H1 (cell line): ENCODE measurements around the gene FAM98A. TPM values are rescaled to one million over a fixed set of nuclear protein-coding genes. Genes with fewer than 3 reads are reported as not detected.
A peak's percentile ranks its signal among the peaks of the same experiment; 100 is the strongest.

Source experiments
- CTCF ChIA-PET: fragments of 300-600 bp; sonication (Branson Sonifier 250); formaldehyde crosslinking; loops from one replicate; lab custom pipeline; 2021; ENCODE audit not compliant: partially characterized antibody; lab: Charles Lee
- POLR2A ChIA-PET: fragments of 300-600 bp; sonication (Branson Sonifier 250); formaldehyde crosslinking; loops from one replicate; lab custom pipeline; 2021; ENCODE audit warnings: inconsistent platforms; ENCODE audit not compliant: partially characterized antibody; lab: Charles Lee
- DNase-seq, 2 experiments: peaks; one replicate each; pipeline versions ENCODE4 v3.0.0 to v3.0.0-alpha.2; 2010 to 2022; ENCODE audit warnings: low spot score in 2 of 2, low read depth in 1 of 2, mixed read lengths in 1 of 2
- FAIRE-seq: peaks from 2 replicates; lab custom pipeline; 2011; peaks lifted over from hg19 to GRCh38; lab: Jason Lieb, UNC
- H2AFZ ChIP-seq: 2 replicates; pipeline ENCODE4 v1.8.1; 2012; ENCODE audit warnings: low read length, inconsistent platforms
- H2AK5ac ChIP-seq: 2 replicates; pipeline ENCODE4 v1.6.1; 2013; ENCODE audit warnings: low read depth, low read length
- H2BK120ac ChIP-seq: replicated peaks from 2 replicates; pipeline ENCODE3; 2013; ENCODE audit warnings: low read depth, low read length, inconsistent platforms
- H2BK12ac ChIP-seq: 2 replicates; pipeline ENCODE4 v1.6.1; 2013; ENCODE audit warnings: low read depth, low read length
- H2BK15ac ChIP-seq: 2 replicates; pipeline ENCODE4 v1.6.1; 2013; ENCODE audit warnings: low read length
- H2BK20ac ChIP-seq: 2 replicates; pipeline ENCODE4 v1.6.1; 2013; ENCODE audit warnings: low read length
- H2BK5ac ChIP-seq: 2 replicates; pipeline ENCODE4 v1.6.1; 2013; ENCODE audit warnings: low read depth, low read length
- H3K14ac ChIP-seq: 2 replicates; pipeline ENCODE4 v1.6.1; 2013; ENCODE audit warnings: inconsistent platforms; ENCODE audit not compliant: insufficient read length
- H3K18ac ChIP-seq: 2 replicates; pipeline ENCODE4 v1.6.1; 2013; ENCODE audit warnings: low read length; ENCODE audit errors: extremely low read depth
- H3K23ac ChIP-seq: 2 replicates; pipeline ENCODE4 v1.6.1; 2013; ENCODE audit warnings: inconsistent platforms; ENCODE audit not compliant: insufficient read length
- H3K23me2 ChIP-seq: 2 replicates; pipeline ENCODE4 v1.6.1; 2013; ENCODE audit warnings: low read depth, low read length
- H3K27ac ChIP-seq: 2 replicates; pipeline ENCODE4 v1.6.1; 2011; ENCODE audit warnings: low read depth, low read length, inconsistent platforms
- H3K27me3 ChIP-seq, 4 experiments: replicated peaks in 1 of 4; 1 replicate in 1 of 4; 2 replicates in 3 of 4; pipeline versions ENCODE4 v1.6.1 to v1.8.1; 2011 to 2013; ENCODE audit warnings: low read length in 3 of 4, mild to moderate bottlenecking in 3 of 4, inconsistent platforms in 2 of 4, mixed read lengths in 2 of 4, moderate library complexity in 1 of 4; ENCODE audit not compliant: control insufficient read depth in 3 of 4, insufficient read depth in 3 of 4; ENCODE audit errors: extremely low read depth in 1 of 4
- H3K36me3 ChIP-seq, 4 experiments: 2 replicates each; pipeline versions ENCODE4 v1.6.1 to v1.8.1; 2011 to 2013; ENCODE audit warnings: mild to moderate bottlenecking in 4 of 4, low read length in 3 of 4, moderate library complexity in 2 of 4, control low read depth in 1 of 4, inconsistent platforms in 1 of 4; ENCODE audit not compliant: insufficient read depth in 4 of 4, control insufficient read depth in 2 of 4
- H3K4ac ChIP-seq: replicated peaks from 2 replicates; pipeline ENCODE3; 2013; ENCODE audit warnings: low read length, low read depth, mixed read lengths, inconsistent platforms; ENCODE audit not compliant: insufficient read length
- H3K4me1 ChIP-seq, 4 experiments: replicated peaks in 1 of 4; 1 replicate in 1 of 4; 2 replicates in 3 of 4; pipeline versions ENCODE4 v1.6.1 to v1.8.1; 2011 to 2013; ENCODE audit warnings: low read length in 3 of 4, inconsistent platforms in 2 of 4, mixed read lengths in 1 of 4; ENCODE audit not compliant: insufficient read depth in 4 of 4, control insufficient read depth in 3 of 4
- H3K4me2 ChIP-seq, 2 experiments: 2 replicates each; pipeline versions ENCODE4 v1.6.1 to v1.8.1; 2011 to 2013; ENCODE audit warnings: low read depth in 2 of 2, low read length in 2 of 2, control low read depth in 1 of 2, inconsistent platforms in 1 of 2, mild to moderate bottlenecking in 1 of 2; ENCODE audit not compliant: insufficient read depth in 1 of 2
- H3K4me3 ChIP-seq, 4 experiments: fragments of 200-600, 300-600 bp in 1 of 4; sonication (generic), shearing (Covaris generic), sonication (Bioruptor Twin) in 1 of 4; 2 replicates each; pipeline versions ENCODE4 v1.5.1 to v1.8.1; 2011 to 2016; ENCODE audit warnings: low read length in 4 of 4, low read depth in 3 of 4, control low read depth in 2 of 4, inconsistent platforms in 2 of 4, mild to moderate bottlenecking in 2 of 4, mixed read lengths in 1 of 4, moderate library complexity in 1 of 4; ENCODE audit not compliant: insufficient read depth in 2 of 4; ENCODE audit errors: extremely low read depth in 1 of 4
- H3K56ac ChIP-seq: replicated peaks from 2 replicates; pipeline ENCODE3; 2013; ENCODE audit warnings: low read depth, mild to moderate bottlenecking, mixed read lengths, low read length, inconsistent platforms; ENCODE audit not compliant: insufficient read length
- H3K79me1 ChIP-seq: 2 replicates; pipeline ENCODE4 v1.6.1; 2013; ENCODE audit warnings: low read depth, low read length, control low read depth
- H3K79me2 ChIP-seq, 2 experiments: 2 replicates each; pipeline versions ENCODE4 v1.6.1 to v1.8.1; 2012 to 2013; ENCODE audit warnings: low read length in 2 of 2, mild to moderate bottlenecking in 2 of 2, inconsistent platforms in 1 of 2; ENCODE audit not compliant: insufficient read depth in 2 of 2, control insufficient read depth in 1 of 2
- H3K9ac ChIP-seq, 4 experiments: replicated peaks in 1 of 4; 1 replicate in 1 of 4; 2 replicates in 3 of 4; pipeline versions ENCODE4 v1.6.1 to v1.8.1; 2011 to 2013; ENCODE audit warnings: low read depth in 3 of 4, low read length in 3 of 4, control low read depth in 2 of 4, mild to moderate bottlenecking in 2 of 4, moderate library complexity in 2 of 4, inconsistent platforms in 1 of 4; ENCODE audit errors: extremely low read depth in 1 of 4
- H3K9me3 ChIP-seq, 2 experiments: 2 replicates each; pipeline versions ENCODE4 v1.6.1 to v1.8.1; 2012 to 2013; ENCODE audit warnings: mild to moderate bottlenecking in 2 of 2, moderate library complexity in 2 of 2, control low read depth in 1 of 2, inconsistent platforms in 1 of 2, low read depth in 1 of 2, low read length in 1 of 2, mixed read lengths in 1 of 2; ENCODE audit not compliant: insufficient read depth in 2 of 2
- H4K20me1 ChIP-seq, 2 experiments: replicated peaks in 1 of 2; 2 replicates each; pipeline versions ENCODE3 to v1.8.1; 2011 to 2013; ENCODE audit warnings: inconsistent platforms in 2 of 2, low read length in 2 of 2, mild to moderate bottlenecking in 1 of 2; ENCODE audit not compliant: insufficient read depth in 2 of 2, control insufficient read depth in 1 of 2
- H4K5ac ChIP-seq: 2 replicates; pipeline ENCODE4 v1.6.1; 2013; ENCODE audit warnings: low read length, low read depth, mixed read lengths, inconsistent platforms; ENCODE audit not compliant: insufficient read length
- H4K8ac ChIP-seq: 2 replicates; pipeline ENCODE4 v1.8.0; 2013; ENCODE audit warnings: mild to moderate bottlenecking, moderate library complexity, low read length, inconsistent platforms; ENCODE audit not compliant: insufficient read depth; ENCODE audit errors: extremely low read depth
- H4K91ac ChIP-seq: replicated peaks from 2 replicates; pipeline ENCODE3; 2013; ENCODE audit warnings: low read length, mixed read lengths, inconsistent platforms; ENCODE audit not compliant: insufficient read length
- ASH2L ChIP-seq: fragments of 200-600, 300-600 bp; sonication (generic); IDR thresholded peaks from one replicate; pipeline ENCODE4 v1.7.1; 2017; ENCODE audit warnings: low read length
- BRCA1 ChIP-seq: IDR thresholded peaks from 2 replicates; pipeline ENCODE4 v1.6.1; 2012; ENCODE audit warnings: low read depth, low read length, improper control_type of control experiment
- EZH2 ChIP-seq: fragments of 200-600 bp; sonication (generic); IDR thresholded peaks from 2 replicates; pipeline ENCODE4 v1.7.1; 2012; ENCODE audit warnings: low read depth, mild to moderate bottlenecking, moderate library complexity, low read length, inconsistent platforms; ENCODE audit not compliant: severe bottlenecking
- JUND ChIP-seq: IDR thresholded peaks from 2 replicates; pipeline ENCODE4 v1.6.1; 2011; ENCODE audit warnings: mild to moderate bottlenecking, improper control_type of control experiment, low read length
- KDM4A ChIP-seq: IDR thresholded peaks from one replicate; pipeline ENCODE4 v1.7.1; 2012; ENCODE audit warnings: low read depth, mild to moderate bottlenecking, moderate library complexity, low read length, inconsistent platforms; ENCODE audit not compliant: severe bottlenecking
- MAFK ChIP-seq: IDR thresholded peaks from 2 replicates; pipeline ENCODE4 v1.6.1; 2012; ENCODE audit warnings: low read depth, mild to moderate bottlenecking, improper control_type of control experiment, low read length
- POLR2A ChIP-seq, 2 experiments: IDR thresholded peaks; 1 replicate in 1 of 2; 2 replicates in 1 of 2; pipeline ENCODE4 v1.6.1; 2011; ENCODE audit warnings: low read depth in 2 of 2, low read length in 2 of 2, mild to moderate bottlenecking in 2 of 2; ENCODE audit errors: control extremely low read depth in 1 of 2
- POU5F1 ChIP-seq: IDR thresholded peaks from 2 replicates; pipeline ENCODE4 v1.6.1; 2011; ENCODE audit warnings: low read depth, mild to moderate bottlenecking, low read length, moderate library complexity
- SIN3A ChIP-seq, 2 experiments: IDR thresholded peaks in 1 of 2; conservative IDR thresholded peaks in 1 of 2; 2 replicates each; pipeline ENCODE4 v1.6.1; 2011 to 2012; ENCODE audit warnings: low read length in 2 of 2, improper control_type of control experiment in 1 of 2, low read depth in 1 of 2, mild to moderate bottlenecking in 1 of 2
- SP1 ChIP-seq: IDR thresholded peaks from 2 replicates; pipeline ENCODE4 v1.6.1; 2011; ENCODE audit warnings: low read depth, low read length
- TCF12 ChIP-seq: IDR thresholded peaks from 2 replicates; pipeline ENCODE4 v1.6.1; 2011; ENCODE audit warnings: low read depth, mild to moderate bottlenecking, low read length
- WGBS, 2 experiments: shearing (Covaris generic) in 1 of 2; methylation state at CpG; one replicate each; pipeline versions ENCODE4 v1.1.6 to v1.1.7; 2013 to 2015; ENCODE audit warnings: low lambda C conversion rate in 2 of 2, mixed read lengths in 2 of 2, inconsistent platforms in 1 of 2, low coverage in 1 of 2, missing lambda C conversion rate in 1 of 2; ENCODE audit not compliant: insufficient replicate concordance in 2 of 2, insufficient coverage in 1 of 2, insufficient read length in 1 of 2; ENCODE audit errors: extremely low coverage in 1 of 2, missing lambda C conversion rate in 1 of 2; 5-methylcytosine and 5-hydroxymethylcytosine counted together
- polyA plus RNA-seq, 7 experiments: library from polyadenylated mRNA; depleted of rRNA in 3 of 7; stranded (reverse) in 5 of 7; unstranded in 2 of 7; fragments of >200 nt in 5 of 7; fragments of 200-250 nt in 2 of 7; gene quantifications; 1 replicate in 5 of 7; 2 replicates in 1 of 7; 4 replicates in 1 of 7; pipeline versions ENCODE4 v1.2.1 to v1.2.3, GENCODE V29; 2011 to 2013; ENCODE audit warnings: missing spikeins in 2 of 7, mixed read lengths in 2 of 7
- total RNA-seq: library from RNA; stranded (reverse); fragmentation: NEBNext Ultra II Directional; extraction: Animal tissue kit (Norgen Biotek cat#: 25700); gene quantifications from 2 replicates; pipeline ENCODE4 v1.2.1, GENCODE V29; 2021
- TF ChIP-seq, protein P1 (sequence below): IDR thresholded peaks from 2 replicates; pipeline ENCODE4 v1.6.1; 2012; ENCODE audit warnings: inconsistent platforms

The FAM98A gene
- total and polyA plus RNA-seq, 2 of the 8 experiments (the other 6 are each of a cell fraction or from before 2014, with no cell fraction given) = 53.2 to 103 TPM

DNA sequence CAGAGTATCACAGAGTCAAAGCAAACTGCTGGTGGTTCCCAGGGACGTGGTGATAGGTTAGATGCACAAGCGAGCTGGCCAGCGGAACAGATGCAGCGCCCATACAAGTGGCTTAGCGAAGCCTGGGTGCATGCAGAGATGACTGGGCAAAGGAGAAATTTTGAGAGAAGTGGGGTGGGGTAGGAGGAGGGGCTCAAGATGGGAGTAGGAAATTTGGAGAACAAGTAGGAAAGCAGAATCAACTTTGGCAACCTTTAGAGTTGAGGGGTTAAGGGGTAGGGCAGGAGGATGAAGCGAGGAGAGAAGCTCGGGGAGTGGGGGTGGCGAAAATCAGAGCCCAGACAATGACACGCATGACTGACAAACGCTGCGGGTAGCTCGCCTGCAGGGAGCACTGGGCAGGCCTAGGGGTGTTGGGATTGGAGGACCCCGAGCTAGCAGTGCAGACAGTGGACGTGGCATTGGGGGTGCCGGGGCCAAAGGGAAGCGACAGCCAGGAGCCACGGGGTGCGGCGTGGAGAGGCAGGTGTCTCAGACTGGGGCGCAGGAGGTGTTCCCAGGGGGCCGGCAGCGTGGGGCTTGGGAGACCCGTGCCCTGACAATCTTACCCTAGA is 431 bp downstream of the FAM98A start:
- POLR2A ChIA-PET = interaction anchor here (1.3 to 1.9 kb wide), 6 partner anchors 9 to 59 kb away, joined by 3 to 10 read pairs (median 4); no protein-coding TSS in a partner anchor
- H4K20me1 ChIP-seq = no peaks in the 10 kb centered on the region
- CTCF ChIA-PET = interaction anchor here (0.6 to 2.1 kb wide), 3 partner anchors 15 to 387 kb away, joined by 3 to 9 read pairs (median 3); no protein-coding TSS in a partner anchor
- no peak for TF ChIP-seq POU5F1
- TF ChIP-seq TCF12 = no peak
- TF ChIP-seq JUND = no peak
- TF ChIP-seq KDM4A = peak; percentile 64
- TF ChIP-seq POLR2A (IDR thresholded peaks at IDR 0.05; ENCODE audit: control extremely low read depth in 1 of 2, low read depth in 2 of 2, low read length in 2 of 2) = no peak
- peak in 1 of 2 experiments; percentile 76; a peak in 1 of 4 replicates for TF ChIP-seq SIN3A (conservative IDR thresholded peaks at IDR 0.05 in 1 of 2, IDR thresholded peaks at IDR 0.05 in 1 of 2; ENCODE audit: low read depth in 1 of 2, low read length in 2 of 2)
- no peak for TF ChIP-seq MAFK
- TF ChIP-seq, protein P1, sequence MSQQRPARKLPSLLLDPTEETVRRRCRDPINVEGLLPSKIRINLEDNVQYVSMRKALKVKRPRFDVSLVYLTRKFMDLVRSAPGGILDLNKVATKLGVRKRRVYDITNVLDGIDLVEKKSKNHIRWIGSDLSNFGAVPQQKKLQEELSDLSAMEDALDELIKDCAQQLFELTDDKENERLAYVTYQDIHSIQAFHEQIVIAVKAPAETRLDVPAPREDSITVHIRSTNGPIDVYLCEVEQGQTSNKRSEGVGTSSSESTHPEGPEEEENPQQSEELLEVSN = no peak
- TF ChIP-seq ASH2L = peak; percentile 71
- TF ChIP-seq SP1 = no peak
- no peak for TF ChIP-seq EZH2
- TF ChIP-seq BRCA1 = no peak

More for the DNA sequence above, 431 bp downstream of the FAM98A start:
- H3K36me3 ChIP-seq = peaks cover 0 to 14% (median 8%) of the 10 kb centered on the region in 4 experiments; a peak in 4 of 8 replicates
- H3K14ac ChIP-seq = no peak overlapping the region
- peaks cover 10% of the 10 kb centered on the region for H3K23me2 ChIP-seq
- H3K27me3 ChIP-seq = no peaks in the 10 kb centered on the region
- H3K4me1 ChIP-seq = peaks cover 2 to 12% (median 7%) of the 10 kb centered on the region in 4 experiments; a peak in 6 of 7 replicates
- no peak for DNase-seq
- H2BK15ac ChIP-seq = no peak overlapping the region
- H4K5ac ChIP-seq = peak overlapping the region; percentile 60
- no peak overlapping the region for H2AK5ac ChIP-seq
- no peak overlapping the region for H2BK120ac ChIP-seq
- H2BK5ac ChIP-seq = peak overlapping the region; percentile 82; the same call in 1 of the 2 replicates
- peak overlapping the region; percentile 85 to 94 for H3K4me2 ChIP-seq
- H3K4ac ChIP-seq = peak overlapping the region; percentile 41
- H3K27ac ChIP-seq = no peak overlapping the region
- H3K79me1 ChIP-seq = no peaks in the 10 kb centered on the region; the same call in 1 of the 2 replicates
- H3K23ac ChIP-seq = no peak overlapping the region
- no peak overlapping the region for H4K8ac ChIP-seq
- H3K18ac ChIP-seq = peak overlapping the region; percentile 75
- H3K79me2 ChIP-seq = peaks cover 0 to 59% of the 10 kb centered on the region in 2 experiments; a peak in 2 of 4 replicates
- H4K91ac ChIP-seq = no peak overlapping the region
- peak overlapping the region; percentile 45 for H2AFZ ChIP-seq
- H2BK20ac ChIP-seq = no peak overlapping the region
- no peak overlapping the region for H2BK12ac ChIP-seq
- peak overlapping the region; percentile 70 for H3K56ac ChIP-seq
- H3K4me3 ChIP-seq = peak overlapping the region; percentile 78 to 84 (median 82)
- no peaks in the 10 kb centered on the region for H3K9me3 ChIP-seq
- WGBS, 2 experiments = 1% methylated on average over 23 of the region's 23 CpGs; no CpG with 5 or more reads in 1 of the 2 experiments
- H3K9ac ChIP-seq = peak overlapping the region in 3 of 4 experiments; percentile 64 to 70 (median 67); a peak in 6 of 7 replicates
- FAIRE-seq = no peak
